Psoas muscle (tissue), 8 donors: ENCODE data around the gene ISM2. TPM values are rescaled to one million over a fixed set of nuclear protein-coding genes. Genes with fewer than 3 reads are reported as not detected.
"Not testable (repeated sequence)": the region's sequence is repeated elsewhere in the genome, so short reads cannot be mapped to it uniquely, and the experiment has no call there.

Source experiments
- ATAC-seq, 4 donors: fragments of 200-7000 bp; cut with Tn5 transposase; one replicate each; pipeline ENCODE4 v1.9.1; 2020; ENCODE audit warnings: moderate library complexity in 3 of 4, mild to moderate bottlenecking in 2 of 4
- DNase-seq, 2 donors: peaks; one replicate each; pipeline ENCODE4 v3.0.0-alpha.2; 2020
- H3K27ac ChIP-seq: fragments of 200-600 bp; one replicate; pipeline ENCODE4 v1.8.0; 2022
- H3K27me3 ChIP-seq, 3 donors: fragments of 200-600 bp in 1 of 3; one replicate each; pipeline versions ENCODE4 v1.6.1 to v1.8.0; 2013 to 2022; ENCODE audit warnings: low read length in 2 of 3, mild to moderate bottlenecking in 2 of 3, moderate library complexity in 1 of 3; ENCODE audit not compliant: insufficient read depth in 3 of 3
- H3K36me3 ChIP-seq, 2 donors: fragments of 200-600 bp in 1 of 2; one replicate each; pipeline versions ENCODE4 v1.6.1 to v1.8.0; 2013 to 2022; ENCODE audit warnings: low read depth in 1 of 2, mild to moderate bottlenecking in 1 of 2, moderate library complexity in 1 of 2; ENCODE audit not compliant: insufficient read depth in 1 of 2
- H3K4me1 ChIP-seq: fragments of 200-600 bp; one replicate; pipeline ENCODE4 v1.8.0; 2022
- H3K4me3 ChIP-seq: fragments of 200-600 bp; one replicate; pipeline ENCODE4 v1.8.0; 2022; ENCODE audit warnings: mild to moderate bottlenecking
- H3K9me3 ChIP-seq: fragments of 200-600 bp; one replicate; pipeline ENCODE4 v1.8.0; 2022
- WGBS, 3 donors: extraction: QIAGEN DNeasy Blood & Tissue Kit; methylation state at CpG; one replicate each; pipeline versions ENCODE4 v1.1.6 to v1.1.7; 2013; 5-methylcytosine and 5-hydroxymethylcytosine counted together
- intact Hi-C, 2 donors: fragments of 100-400 bp; cut with DNase I; formaldehyde crosslinking; loops; one replicate each; pipeline versions ENCODE4 v1.11.0 to v1.14.2; 2022
- polyA plus RNA-seq, 3 donors: library from polyadenylated mRNA; stranded (reverse); fragments of 200-250 nt; gene quantifications; one replicate each; pipeline ENCODE4 v1.2.3, GENCODE V29; 2013
- total RNA-seq, 4 donors: library from RNA; stranded (reverse); fragmentation: NEBNext Ultra II Directional in 2 of 4; extraction: Animal tissue kit (Norgen Biotek cat#: 25700) in 2 of 4; gene quantifications; one replicate each; pipeline versions ENCODE4 v1.2.1 to v1.2.4, GENCODE V29; 2021 to 2023
- TF ChIP-seq, protein P1 (sequence below): fragments of 200-600 bp; IDR thresholded peaks from one replicate; pipeline ENCODE4 v1.8.0; 2022; ENCODE audit warnings: antibody characterized with exemption
- donor health status: healthy with polysubstance abuse.
- donor health status: DM: no; HTN: no; CAD: no; lungs with moderate emphysema.
- donor health status: Bipolar disorder and iron deficiency.
- donor health status: healthy.
- donor health status: DM: yes; HTN: yes; CAD: no.
- donor health status: DM: no; HTN: no; CAD: no.
- donor health status: DM: no; HTN: no; CAD: no.
- donor health status: DM: yes; HTN: yes; CAD: no.

The ISM2 gene
- total and polyA plus RNA-seq, 7 donors, result 0.04 TPM; not detected in 6

DNA sequence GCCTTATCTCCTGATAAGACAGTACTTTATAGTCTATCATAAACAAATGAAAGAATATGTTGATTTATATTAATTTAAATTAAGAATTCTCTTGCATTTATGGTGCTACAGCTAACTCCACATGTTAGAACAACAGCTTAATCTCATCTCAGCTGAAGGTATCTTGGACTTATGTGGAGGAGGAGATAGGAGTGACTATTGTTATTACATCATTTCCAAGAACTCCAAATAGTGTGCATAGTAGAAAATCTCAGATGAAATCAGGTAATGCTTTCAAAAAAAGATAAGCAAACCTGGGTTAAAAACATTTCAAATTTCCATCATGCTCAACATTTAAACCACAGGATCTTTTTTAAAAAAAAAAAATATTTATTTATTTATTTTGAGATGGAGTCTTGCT, 31.3 kb upstream of the ISM2 start:
- DNase-seq (no peak), ATAC-seq (no peak)
- Histone ChIP-seq H3K4me1 (no peaks in the 10 kb centered on the region), H3K36me3 (no peaks in the 10 kb centered on the region), H3K9me3 (no peaks in the 10 kb centered on the region), H3K4me3 (no peak overlapping the region), H3K27me3 (no peaks in the 10 kb centered on the region), H3K27ac (no peak overlapping the region)
- TF ChIP-seq, protein P1, sequence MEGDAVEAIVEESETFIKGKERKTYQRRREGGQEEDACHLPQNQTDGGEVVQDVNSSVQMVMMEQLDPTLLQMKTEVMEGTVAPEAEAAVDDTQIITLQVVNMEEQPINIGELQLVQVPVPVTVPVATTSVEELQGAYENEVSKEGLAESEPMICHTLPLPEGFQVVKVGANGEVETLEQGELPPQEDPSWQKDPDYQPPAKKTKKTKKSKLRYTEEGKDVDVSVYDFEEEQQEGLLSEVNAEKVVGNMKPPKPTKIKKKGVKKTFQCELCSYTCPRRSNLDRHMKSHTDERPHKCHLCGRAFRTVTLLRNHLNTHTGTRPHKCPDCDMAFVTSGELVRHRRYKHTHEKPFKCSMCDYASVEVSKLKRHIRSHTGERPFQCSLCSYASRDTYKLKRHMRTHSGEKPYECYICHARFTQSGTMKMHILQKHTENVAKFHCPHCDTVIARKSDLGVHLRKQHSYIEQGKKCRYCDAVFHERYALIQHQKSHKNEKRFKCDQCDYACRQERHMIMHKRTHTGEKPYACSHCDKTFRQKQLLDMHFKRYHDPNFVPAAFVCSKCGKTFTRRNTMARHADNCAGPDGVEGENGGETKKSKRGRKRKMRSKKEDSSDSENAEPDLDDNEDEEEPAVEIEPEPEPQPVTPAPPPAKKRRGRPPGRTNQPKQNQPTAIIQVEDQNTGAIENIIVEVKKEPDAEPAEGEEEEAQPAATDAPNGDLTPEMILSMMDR, result no peak
- intact Hi-C loops, result no loop called here

DNA sequence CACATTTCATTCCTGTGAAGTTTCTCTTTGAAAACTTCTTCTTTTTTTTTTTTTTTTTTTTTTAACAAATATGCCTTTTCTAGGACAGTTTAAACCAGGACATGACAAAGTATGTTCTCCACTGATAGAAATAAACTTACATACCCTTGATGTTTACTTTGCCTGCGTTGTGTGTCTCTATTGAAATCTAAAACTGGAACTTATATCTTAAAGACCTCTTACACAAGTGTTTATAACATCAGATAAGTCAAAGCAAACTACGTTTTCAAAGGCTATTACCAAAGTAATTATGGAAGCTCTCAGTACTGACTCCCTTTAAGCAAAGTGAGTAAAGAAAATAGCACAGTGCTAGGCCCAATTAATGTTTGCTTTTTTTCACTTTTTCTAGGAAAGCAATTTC, 30.6 kb upstream of the ISM2 start:
- H3K4me3 ChIP-seq, result no peak overlapping the region
- no peaks in the 10 kb centered on the region for H3K36me3 ChIP-seq
- intact Hi-C loops, result no loop called here
- H3K27me3 ChIP-seq, result no peaks in the 10 kb centered on the region
- TF ChIP-seq, protein P1, result no peak
- ATAC-seq (no peak), DNase-seq (no peak)
- no peaks in the 10 kb centered on the region for H3K9me3 ChIP-seq
- H3K27ac ChIP-seq, result no peak overlapping the region
- H3K4me1 ChIP-seq, result no peaks in the 10 kb centered on the region
- 95 to 97% (median 96%) methylated on average over 2 of the region's 2 CpGs for WGBS, 3 donors

DNA sequence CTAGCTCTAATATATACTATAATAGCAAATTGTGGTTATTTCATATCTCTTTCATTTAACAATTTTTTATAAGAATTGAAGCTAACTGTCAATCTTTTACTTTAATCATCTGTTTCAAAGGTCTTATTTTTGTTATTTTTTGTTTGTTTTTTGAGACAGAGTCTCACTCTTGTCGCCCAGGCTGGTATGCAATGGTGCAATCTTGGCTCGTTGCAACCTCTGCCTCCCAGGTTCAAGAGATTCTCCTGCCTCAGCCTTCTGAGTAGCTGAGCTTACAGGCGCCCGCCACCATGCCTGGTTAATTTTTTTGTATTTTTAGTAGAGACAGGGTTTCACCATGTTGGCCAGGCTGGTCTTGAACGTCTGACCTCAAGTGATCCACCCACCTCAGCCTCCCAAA, 30.1 kb upstream of the ISM2 start:
- DNase-seq, H3K36me3 ChIP-seq, H3K4me3 ChIP-seq, H3K27ac ChIP-seq, H3K9me3 ChIP-seq, ATAC-seq, H3K27me3 ChIP-seq, H3K4me1 ChIP-seq, intact Hi-C loops: not testable (repeated sequence)
- 90 to 92% (median 90%) methylated on average over 5 of the region's 5 CpGs for WGBS, 3 donors

DNA sequence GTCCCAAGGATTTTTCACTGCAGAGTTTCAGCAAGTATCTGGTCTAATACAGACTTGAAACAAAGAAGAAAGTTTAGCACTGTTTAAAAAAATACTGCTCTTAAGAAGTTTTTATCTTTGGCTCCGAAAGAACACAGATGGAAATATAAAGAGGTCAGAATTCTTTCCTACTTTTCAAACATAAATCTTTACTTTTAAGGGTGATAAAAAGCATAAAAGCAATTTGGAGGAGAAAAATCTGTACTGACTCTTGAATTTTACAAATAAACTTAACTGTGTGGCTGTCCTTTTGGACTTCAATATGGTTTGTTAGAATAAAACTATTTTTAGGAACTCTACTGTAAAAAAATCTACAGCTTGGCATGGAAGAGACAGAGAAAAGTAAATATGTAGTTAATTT, 27.6 kb upstream of the ISM2 start:
- Histone ChIP-seq H3K36me3 (peaks cover 0 to 6% of the 10 kb centered on the region in 2 donors), H3K9me3 (no peaks in the 10 kb centered on the region), H3K4me1 (no peaks in the 10 kb centered on the region), H3K27ac (no peak overlapping the region), H3K27me3 (no peaks in the 10 kb centered on the region), H3K4me3 (no peak overlapping the region)
- ATAC-seq (no peak), DNase-seq (no peak)
- TF ChIP-seq, protein P1, result no peak
- WGBS, 3 donors, result 69 to 75% (median 74%) methylated on average over 1 of the region's 1 CpG
- intact Hi-C loops, result no loop called here

DNA sequence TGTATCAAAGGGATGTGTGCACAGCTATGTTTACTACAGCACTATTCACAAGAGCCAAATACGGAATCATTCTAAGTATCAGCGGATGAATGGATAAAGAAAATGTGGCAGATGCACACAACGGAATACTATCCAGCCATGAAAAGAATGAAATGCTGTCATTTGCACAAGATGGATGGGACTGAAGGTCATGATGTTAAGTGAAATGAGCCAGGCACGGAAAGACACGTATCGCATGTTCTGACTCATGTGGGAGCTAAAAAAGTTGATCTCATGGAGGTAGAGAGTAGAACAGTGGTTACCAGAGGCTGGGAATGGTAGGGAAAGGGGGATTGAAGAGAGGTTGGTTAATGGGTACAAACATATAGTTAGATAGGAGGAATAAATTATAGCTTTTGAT, 25.9 kb upstream of the ISM2 start:
- no peak overlapping the region for H3K27ac ChIP-seq
- H3K27me3 ChIP-seq, result no peaks in the 10 kb centered on the region
- ATAC-seq (no peak), DNase-seq (no peak)
- no peaks in the 10 kb centered on the region for H3K4me1 ChIP-seq
- WGBS, 3 donors, result 94 to 97% (median 96%) methylated on average over 6 of the region's 6 CpGs
- TF ChIP-seq, protein P1, result no peak
- H3K36me3 ChIP-seq, result peaks cover 0 to 20% of the 10 kb centered on the region in 2 donors
- H3K9me3 ChIP-seq, result no peaks in the 10 kb centered on the region
- H3K4me3 ChIP-seq, result no peak overlapping the region
- intact Hi-C loops, result no loop called here
